HCT116 (cell line): ENCODE data around the gene DNAAF1. TPM values are rescaled to one million over a fixed set of nuclear protein-coding genes. Genes with fewer than 3 reads are reported as not detected.

Source experiments
- ATAC-seq: fragments of 200-7000 bp; cut with Tn5 transposase; 2 replicates; pipeline ENCODE4 v1.9.1; 2020; ENCODE audit warnings: mild to moderate bottlenecking, moderate library complexity
- BruUV-seq: library from RNA; stranded (reverse); fragments of 400-500 nt; replicated peaks from 2 replicates; lab custom pipeline; 2021; lab: Mats Ljungman, UMichigan
- CTCF ChIA-PET: fragments of 300-600 bp; sonication (Branson Sonifier 250); formaldehyde crosslinking; loops from one replicate; lab custom pipeline; 2021; ENCODE audit warnings: antibody characterized with exemption; lab: Charles Lee
- POLR2A ChIA-PET: fragments of 300-600, 350-600 bp; sonication (Branson Sonifier 250); formaldehyde crosslinking; loops from one replicate; lab custom pipeline; 2021; ENCODE audit warnings: antibody characterized with exemption; lab: Charles Lee
- RAD21 ChIA-PET, 2 experiments: fragments of 300-600 bp; sonication (Branson Sonifier 250); formaldehyde crosslinking; loops; one replicate each; lab custom pipeline; 2023; ENCODE audit warnings: low total read pairs in 2 of 2; ENCODE audit not compliant: uncharacterized antibody in 2 of 2, unreplicated experiment in 2 of 2, low non-redundant PET in 1 of 2; lab: Charles Lee
- DNase-seq: peaks from one replicate; pipeline ENCODE4 v3.0.0-alpha.2; 2010; ENCODE audit warnings: low read depth, low spot score
- H2AFZ ChIP-seq: fragments of 200-600 bp; shearing (Covaris generic), sonication (generic); 2 replicates; pipeline ENCODE4 v1.6.1; 2017; ENCODE audit warnings: low read depth, mixed run types, mixed read lengths, antibody characterized with exemption, low read length; ENCODE audit not compliant: poor library complexity, severe bottlenecking
- H3K27ac ChIP-seq: 2 replicates; pipeline ENCODE4 v1.5.1; 2012; ENCODE audit warnings: low read depth, low read length
- H3K27me3 ChIP-seq: fragments of 200-600 bp; sonication (generic); 2 replicates; pipeline ENCODE4 v1.6.1; 2016; ENCODE audit warnings: mixed run types, low read length, mixed read lengths; ENCODE audit not compliant: insufficient read depth
- H3K36me3 ChIP-seq, 2 experiments: fragments of 200-500 bp in 1 of 2; fragments of 200-600 bp in 1 of 2; sonication (Bioruptor generic) in 1 of 2; sonication (generic) in 1 of 2; 2 replicates each; pipeline versions ENCODE4 v1.5.1 to v1.6.1; 2014 to 2016; ENCODE audit warnings: low read length in 2 of 2, inconsistent platforms in 1 of 2, mixed read lengths in 1 of 2, mixed run types in 1 of 2; ENCODE audit not compliant: insufficient read depth in 2 of 2, control insufficient read depth in 1 of 2
- H3K4me1 ChIP-seq, 2 experiments: fragments of 200-600 bp in 1 of 2; sonication (generic) in 1 of 2; 2 replicates each; pipeline versions ENCODE4 v1.5.1 to v1.6.1; 2012 to 2017; ENCODE audit warnings: low read length in 2 of 2, inconsistent platforms in 1 of 2, mild to moderate bottlenecking in 1 of 2, mixed read lengths in 1 of 2, mixed run types in 1 of 2, moderate library complexity in 1 of 2; ENCODE audit not compliant: insufficient read depth in 2 of 2, control insufficient read depth in 1 of 2
- H3K4me2 ChIP-seq: fragments of 200-600 bp; sonication (generic); 2 replicates; pipeline ENCODE4 v1.6.1; 2017; ENCODE audit warnings: mixed run types, low read length, mixed read lengths
- H3K4me3 ChIP-seq, 2 experiments: fragments of 200-600 bp in 1 of 2; sonication (generic) in 1 of 2; replicated peaks in 1 of 2; 2 replicates each; pipeline ENCODE4 v1.5.1; 2011 to 2016; ENCODE audit warnings: low read length in 2 of 2, control low read depth in 1 of 2, low read depth in 1 of 2, mild to moderate bottlenecking in 1 of 2, mixed read lengths in 1 of 2, mixed run types in 1 of 2
- H3K79me2 ChIP-seq: fragments of 200-600 bp; sonication (generic); 2 replicates; pipeline ENCODE4 v1.6.1; 2017; ENCODE audit warnings: mild to moderate bottlenecking, mixed run types, low read length, moderate library complexity, mixed read lengths; ENCODE audit not compliant: insufficient read depth
- H3K9ac ChIP-seq: fragments of 200-600 bp; sonication (generic); 2 replicates; pipeline ENCODE4 v1.6.1; 2016; ENCODE audit warnings: low read length, mixed read lengths
- H3K9me2 ChIP-seq: fragments of 200-600 bp; sonication (generic), shearing (Covaris generic); 2 replicates; pipeline ENCODE4 v1.6.1; 2017; ENCODE audit warnings: mixed run types, mild to moderate bottlenecking, moderate library complexity; ENCODE audit not compliant: insufficient read depth
- H3K9me3 ChIP-seq, 2 experiments: fragments of 200-500 bp in 1 of 2; fragments of 200-600 bp in 1 of 2; sonication (Bioruptor generic) in 1 of 2; sonication (generic) in 1 of 2; 2 replicates each; pipeline ENCODE4 v1.6.1; 2014 to 2017; ENCODE audit warnings: low read length in 2 of 2, mixed read lengths in 2 of 2, inconsistent platforms in 1 of 2, low read depth in 1 of 2, mild to moderate bottlenecking in 1 of 2, mixed run types in 1 of 2, moderate library complexity in 1 of 2; ENCODE audit not compliant: control insufficient read depth in 1 of 2, insufficient read depth in 1 of 2
- H4K20me1 ChIP-seq: fragments of 200-600 bp; sonication (generic), shearing (Covaris generic); 2 replicates; pipeline ENCODE4 v1.6.1; 2017; ENCODE audit warnings: mixed run types, mild to moderate bottlenecking, moderate library complexity; ENCODE audit not compliant: insufficient read depth
- CBX3 ChIP-seq: IDR thresholded peaks from 2 replicates; pipeline ENCODE4 v1.6.1; 2012; ENCODE audit warnings: low read depth
- CTCF ChIP-seq, 3 experiments: fragments of 200-600 bp in 1 of 3; sonication (generic) in 1 of 3; IDR thresholded peaks in 2 of 3; conservative IDR thresholded peaks in 1 of 3; 2 replicates each; pipeline ENCODE4 v1.5.1; 2012 to 2017; ENCODE audit warnings: low read depth in 2 of 3, low read length in 2 of 3, antibody characterized with exemption in 1 of 3, borderline replicate concordance in 1 of 3, control low read depth in 1 of 3, mild to moderate bottlenecking in 1 of 3, mixed read lengths in 1 of 3, mixed run types in 1 of 3, moderate library complexity in 1 of 3; ENCODE audit not compliant: insufficient read depth in 1 of 3
- EGR1 ChIP-seq: IDR thresholded peaks from 2 replicates; pipeline ENCODE4 v1.6.1; 2012; ENCODE audit warnings: low read depth
- EZH2phosphoT487 ChIP-seq: fragments of 200-600 bp; IDR thresholded peaks from 2 replicates; pipeline ENCODE4 v1.6.1; 2018; ENCODE audit warnings: antibody characterized with exemption, borderline replicate concordance
- MAX ChIP-seq: IDR thresholded peaks from 2 replicates; pipeline ENCODE4 v1.6.1; 2012
- RAD21 ChIP-seq: IDR thresholded peaks from 2 replicates; pipeline ENCODE4 v1.6.1; 2012; ENCODE audit warnings: low read depth, mild to moderate bottlenecking
- ZFX ChIP-seq: fragments of 450-650 bp; IDR thresholded peaks from 2 replicates; pipeline ENCODE4 v1.6.1; 2017
- intact Hi-C: fragments of 100-400 bp; cut with micrococcal nuclease; formaldehyde crosslinking; loops from 2 replicates; pipeline ENCODE4 v1.10.0; 2022
- total RNA-seq: library from RNA; stranded (reverse); gene quantifications from one replicate; pipeline ENCODE4 v1.2.1, GENCODE V29; 2021; ENCODE audit not compliant: unreplicated experiment

The DNAAF1 gene
- total RNA-seq, 1 experiment from 2014 or later = 0.30 TPM

- CTCF ChIA-PET = interaction anchor here (0.7 kb wide), 1 partner anchor 124 kb away, joined by 3 read pairs; no protein-coding TSS in a partner anchor
- DNase-seq (no peak), ATAC-seq (no peak)
- no peaks in the 10 kb centered on the region for H3K27me3 ChIP-seq
- BruUV-seq = no TSS peak
- no peaks in the 10 kb centered on the region for H3K9me2 ChIP-seq
- peaks cover 9 to 14% of the 10 kb centered on the region in 2 experiments; a peak in 3 of 4 replicates for H3K4me1 ChIP-seq
- POLR2A ChIA-PET = no interaction called here
- H4K20me1 ChIP-seq = no peaks in the 10 kb centered on the region
- H3K9ac ChIP-seq = no peak overlapping the region
- RAD21 ChIA-PET = no interaction called here
- H3K9me3 ChIP-seq = no peaks in the 10 kb centered on the region
- no peak overlapping the region for H3K4me2 ChIP-seq
- intact Hi-C loops = loop anchor here (10.0 kb wide), 1 partner anchor 301 kb away; no protein-coding TSS in a partner anchor
- TF ChIP-seq CBX3 = no peak
- no peak for TF ChIP-seq MAX
- TF ChIP-seq EGR1 = no peak
- no peak for TF ChIP-seq ZFX
- no peak for TF ChIP-seq EZH2phosphoT487
- TF ChIP-seq CTCF (IDR thresholded peaks at IDR 0.05 in 2 of 3, conservative IDR thresholded peaks at IDR 0.05 in 1 of 3; ENCODE audit: borderline replicate concordance in 1 of 3, insufficient read depth in 1 of 3, low read depth in 2 of 3, low read length in 2 of 3) = peak in 1 of 3 experiments; percentile 19; a peak in 2 of 6 replicates
- 0 out of 2 replicates have a peak, but pooled peaks have one; percentile 17 for TF ChIP-seq RAD21
- H3K36me3 ChIP-seq = peaks cover 27 to 50% of the 10 kb centered on the region in 2 experiments; a peak in 3 of 4 replicates
- H3K27ac ChIP-seq = no peak overlapping the region
- H2AFZ ChIP-seq = no peak overlapping the region
- H3K79me2 ChIP-seq = peaks cover 46% of the 10 kb centered on the region
- no peak overlapping the region for H3K4me3 ChIP-seq
Measured at GRCh38 chr16:84183911-84184591, 38.9 kb downstream of the DNAAF1 start.
